K562 (cell line): ENCODE results near the gene PRRC2A. TPM values are rescaled to one million over a fixed set of nuclear protein-coding genes. Genes with fewer than 3 reads are reported as not detected.

Experiments
- BACH1 ChIP-seq: fragments of 200-800 bp; sonication (Bioruptor generic); IDR thresholded peaks from 2 replicates; pipeline ENCODE4 v1.6.1; 2016; ENCODE audit warnings: missing genetic modification characterization, missing compliant biosample characterization
- DACH1 ChIP-seq: fragments of 450-650 bp; IDR thresholded peaks from 2 replicates; pipeline ENCODE4 v1.6.1; 2018; ENCODE audit not compliant: partially characterized antibody
- EHMT2 ChIP-seq: fragments of 450-650 bp; IDR thresholded peaks from 2 replicates; pipeline ENCODE4 v1.6.1; 2018; ENCODE audit warnings: antibody characterized with exemption
- ETV6 ChIP-seq, 3 experiments: fragments of 150-350 bp in 1 of 3; sonication (generic) in 1 of 3; formaldehyde crosslinking in 1 of 3; IDR thresholded peaks; 2 replicates each; pipeline versions ENCODE4 v1.6.1 to v1.8.0; 2014 to 2022; ENCODE audit warnings: borderline replicate concordance in 2 of 3, low read depth in 2 of 3, antibody characterized with exemption in 1 of 3, low read length in 1 of 3, mild to moderate bottlenecking in 1 of 3, missing genetic modification reagents in 1 of 3
- HMG20A ChIP-seq: fragments of 450-650 bp; formaldehyde crosslinking; conservative IDR thresholded peaks from 2 replicates; pipeline ENCODE4 v1.4.0; 2020; ENCODE audit warnings: mild to moderate bottlenecking, mixed read lengths
- IFI16 ChIP-seq: fragments of 250-450 bp; sonication (Bioruptor Pico); IDR thresholded peaks from 2 replicates; pipeline ENCODE4 v2.1.2; 2022; ENCODE audit warnings: mild to moderate bottlenecking, inconsistent platforms
- IRF1 ChIP-seq: sonication (generic); formaldehyde crosslinking; IDR thresholded peaks from 2 replicates; pipeline ENCODE4 v1.8.0; 2022; ENCODE audit warnings: missing genetic modification reagents, mild to moderate bottlenecking, borderline replicate concordance
- MAZ ChIP-seq, 2 experiments: fragments of 450-650 bp in 1 of 2; sonication (generic) in 1 of 2; formaldehyde crosslinking; IDR thresholded peaks in 1 of 2; conservative IDR thresholded peaks in 1 of 2; 2 replicates each; pipeline versions ENCODE4 v1.4.0 to v1.5.0; 2020; ENCODE audit warnings: mild to moderate bottlenecking in 1 of 2, missing genetic modification reagents in 1 of 2
- NCOA1 ChIP-seq: fragments of 450-650 bp; IDR thresholded peaks from 2 replicates; pipeline ENCODE4 v1.6.1; 2016; ENCODE audit warnings: low read depth
- SETDB1 ChIP-seq: IDR thresholded peaks from one replicate; pipeline ENCODE4 v1.6.1; 2012; ENCODE audit warnings: low read length, control low read depth, inconsistent platforms
- SMAD4 ChIP-seq: fragments of 250-450 bp; sonication (Bioruptor Pico); conservative IDR thresholded peaks from 2 replicates; pipeline ENCODE4 v1.8.0; 2021; ENCODE audit warnings: inconsistent platforms, mild to moderate bottlenecking, moderate library complexity
- SMARCA4 ChIP-seq: fragments of 450-650 bp; IDR thresholded peaks from 2 replicates; pipeline ENCODE4 v1.6.1; 2016
- SP2 ChIP-seq: IDR thresholded peaks from 2 replicates; pipeline ENCODE4 v1.6.1; 2011; ENCODE audit warnings: mild to moderate bottlenecking, low read depth, low read length, moderate library complexity; ENCODE audit not compliant: poor library complexity, severe bottlenecking; ENCODE audit errors: extremely low read depth
- SPI1 ChIP-seq: IDR thresholded peaks from 2 replicates; pipeline ENCODE4 v1.6.1; 2011; ENCODE audit warnings: low read depth, low read length, control low read depth, borderline replicate concordance
- TGIF2 ChIP-seq: sonication (generic); formaldehyde crosslinking; IDR thresholded peaks from 2 replicates; pipeline ENCODE4 v1.8.1; 2022; ENCODE audit warnings: mild to moderate bottlenecking, missing genetic modification reagents, moderate library complexity
- ZBED1 ChIP-seq: IDR thresholded peaks from 2 replicates; pipeline ENCODE4 v1.6.1; 2014
- ZBTB2 ChIP-seq: fragments of 450-650 bp; IDR thresholded peaks from 2 replicates; pipeline ENCODE4 v1.6.1; 2016; ENCODE audit warnings: antibody characterized with exemption
- ZNF134 ChIP-seq: fragments of 250-450 bp; sonication (Bioruptor Pico); conservative IDR thresholded peaks from 2 replicates; pipeline ENCODE4 v1.4.0; 2020
- ZNF165 ChIP-seq: fragments of 250-450 bp; sonication (Bioruptor Pico); IDR thresholded peaks from 2 replicates; pipeline ENCODE4 v1.4.0; 2020; ENCODE audit warnings: borderline replicate concordance
- ZNF274 ChIP-seq: IDR thresholded peaks from 2 replicates; pipeline ENCODE4 v1.6.1; 2011; ENCODE audit warnings: low read depth, mild to moderate bottlenecking, low read length, moderate library complexity, borderline replicate concordance
- ZNF408 ChIP-seq: fragments of 250-450 bp; sonication (Bioruptor Pico); IDR thresholded peaks from 2 replicates; pipeline ENCODE4 v1.4.0; 2020; ENCODE audit warnings: low read depth, mild to moderate bottlenecking, moderate library complexity
- ZNF445 ChIP-seq: fragments of 250-450 bp; sonication (Bioruptor Pico); IDR thresholded peaks from 2 replicates; pipeline ENCODE4 v1.4.0; 2020; ENCODE audit warnings: low read depth, mild to moderate bottlenecking, moderate library complexity
- polyA plus RNA-seq, 8 experiments: library from polyadenylated mRNA; depleted of rRNA in 4 of 8; stranded (reverse) in 5 of 8; unstranded in 3 of 8; fragments of >200 nt; fragmentation: Nextera tagmentation in 2 of 8; fragmentation: Illumina TruSeq in 1 of 8; extraction: Ambion mirVana in 2 of 8; extraction: Trizol in 1 of 8; gene quantifications; 2 replicates each; pipeline versions ENCODE4 v1.2.1 to v1.2.3, GENCODE V29; 2011 to 2014; ENCODE audit warnings: inconsistent platforms in 1 of 8, missing spikeins in 1 of 8
- total RNA-seq, 7 experiments: library from RNA; depleted of rRNA in 6 of 7; stranded (reverse); fragments of >200 nt in 6 of 7; fragmentation: Illumina TruSeq in 2 of 7; extraction: Trizol in 2 of 7; gene quantifications; 2 replicates each; pipeline versions ENCODE4 v1.2.1 to v1.2.3, GENCODE V29; 2011 to 2021; ENCODE audit warnings: low replicate concordance in 1 of 7
- TF ChIP-seq, protein P1 (sequence below): fragments of 250-450 bp; sonication (Bioruptor Pico); IDR thresholded peaks from 2 replicates; pipeline ENCODE4 v1.8.0; 2022; ENCODE audit warnings: moderate library complexity, mild to moderate bottlenecking, inconsistent platforms
- TF ChIP-seq, protein P2 (sequence below): fragments of 450-650 bp; formaldehyde crosslinking; IDR thresholded peaks from 2 replicates; pipeline ENCODE4 v1.4.0; 2020; ENCODE audit warnings: mild to moderate bottlenecking, moderate library complexity

The PRRC2A gene
- total and polyA plus RNA-seq, 9 of the 15 experiments (the other 6 are each of a cell fraction or from before 2014, with no cell fraction given), result 1.0 to 332 (median 63.0) TPM

DNA sequence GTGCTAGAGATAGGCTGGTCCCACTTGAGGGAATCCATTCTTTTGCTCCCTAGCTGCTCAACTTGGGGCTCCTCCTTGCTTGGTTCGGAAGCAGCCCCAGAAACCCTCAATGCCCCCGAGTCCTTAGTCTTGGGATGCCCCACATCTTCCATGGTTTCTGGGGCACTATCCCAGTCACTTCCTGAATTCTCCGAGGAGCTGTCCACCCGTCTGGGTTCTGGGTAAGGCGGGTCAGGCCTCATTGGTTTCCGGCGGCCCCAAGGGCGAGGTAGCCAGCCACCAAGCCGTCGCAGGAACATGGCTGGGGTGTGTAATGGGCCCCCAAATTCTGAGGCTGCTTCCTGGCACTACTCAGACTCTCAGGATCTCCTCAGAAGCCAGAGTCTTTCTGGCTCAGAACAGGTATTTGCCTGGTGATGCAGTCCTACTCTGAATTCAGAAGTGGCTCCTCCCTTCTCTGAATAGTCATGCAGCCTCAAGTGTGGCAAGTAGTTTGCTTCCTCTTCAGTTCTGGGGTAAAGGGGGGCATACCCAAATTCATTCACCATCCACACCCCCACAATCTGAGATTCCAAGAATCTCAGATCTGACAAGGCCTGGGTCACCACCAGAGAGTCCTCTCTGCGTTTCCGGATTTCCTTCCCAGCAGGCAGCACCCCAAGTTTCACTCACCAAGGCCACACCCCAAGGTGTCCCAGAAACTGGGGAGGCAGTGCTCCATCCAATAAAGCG, 39.3 kb downstream of the PRRC2A start (continued):
- TF ChIP-seq ETV6 (IDR thresholded peaks at IDR 0.05; ENCODE audit: borderline replicate concordance in 1 of 2, low read depth in 2 of 2, low read length in 1 of 2) (no peak), ETV6 (CRISPR knock-in tag; IDR thresholded peaks at IDR 0.05; ENCODE audit: borderline replicate concordance) (peak; percentile 6; the same call in 1 of the 2 replicates), ZBTB2 (peak; percentile 55), DACH1 (no peak), SMARCA4 (peak; percentile 12; the same call in 1 of the 2 replicates), HMG20A (CRISPR knock-in tag) (no peak), ZNF274 (no peak), MAZ (CRISPR knock-in tag; conservative IDR thresholded peaks at IDR 0.05 in 1 of 2, IDR thresholded peaks at IDR 0.05 in 1 of 2) (peak in 1 of 2 experiments; percentile 72; a peak in 2 of 4 replicates), ZBED1 (peak; percentile 28; the same call in 1 of the 2 replicates), SPI1 (peak; percentile 92), ZNF445 (CRISPR knock-in tag) (no peak), SETDB1 (no peak), ZNF165 (CRISPR knock-in tag) (peak; percentile 90), SP2 (peak; percentile 2), EHMT2 (peak; percentile 95), SMAD4 (CRISPR knock-in tag) (peak; percentile 58), ZNF408 (CRISPR knock-in tag) (0 out of 2 replicates have a peak, but pooled peaks have one; percentile 49), BACH1 (tag) (no peak), IFI16 (CRISPR knock-in tag) (peak; percentile 68; the same call in 1 of the 2 replicates), NCOA1 (peak; percentile 35; the same call in 1 of the 2 replicates), IRF1 (CRISPR knock-in tag) (0 out of 2 replicates have a peak, but pooled peaks have one; percentile 40), ZNF134 (CRISPR knock-in tag) (no peak), TGIF2 (CRISPR knock-in tag) (0 out of 2 replicates have a peak, but pooled peaks have one; percentile 38)
- TF ChIP-seq, protein P1, sequence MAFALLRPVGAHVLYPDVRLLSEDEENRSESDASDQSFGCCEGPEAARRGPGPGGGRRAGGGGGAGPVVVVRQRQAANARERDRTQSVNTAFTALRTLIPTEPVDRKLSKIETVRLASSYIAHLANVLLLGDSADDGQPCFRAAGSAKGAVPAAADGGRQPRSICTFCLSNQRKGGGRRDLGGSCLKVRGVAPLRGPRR (CRISPR knock-in tag), result peak; percentile 84
- TF ChIP-seq, protein P2, sequence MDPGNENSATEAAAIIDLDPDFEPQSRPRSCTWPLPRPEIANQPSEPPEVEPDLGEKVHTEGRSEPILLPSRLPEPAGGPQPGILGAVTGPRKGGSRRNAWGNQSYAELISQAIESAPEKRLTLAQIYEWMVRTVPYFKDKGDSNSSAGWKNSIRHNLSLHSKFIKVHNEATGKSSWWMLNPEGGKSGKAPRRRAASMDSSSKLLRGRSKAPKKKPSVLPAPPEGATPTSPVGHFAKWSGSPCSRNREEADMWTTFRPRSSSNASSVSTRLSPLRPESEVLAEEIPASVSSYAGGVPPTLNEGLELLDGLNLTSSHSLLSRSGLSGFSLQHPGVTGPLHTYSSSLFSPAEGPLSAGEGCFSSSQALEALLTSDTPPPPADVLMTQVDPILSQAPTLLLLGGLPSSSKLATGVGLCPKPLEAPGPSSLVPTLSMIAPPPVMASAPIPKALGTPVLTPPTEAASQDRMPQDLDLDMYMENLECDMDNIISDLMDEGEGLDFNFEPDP (CRISPR knock-in tag), result 0 out of 2 replicates have a peak, but pooled peaks have one; percentile 7
